Measurements from ENCODE around the gene B3GALT5. TPM values are rescaled to one million over a fixed set of nuclear protein-coding genes. Genes with fewer than 3 reads are reported as not detected.

The B3GALT5 gene
- total RNA-seq, 1 donor = 0.18 TPM

GRCh38 chr21:39616211-39616772 is 3.6 kb downstream of the B3GALT5 start:
- no peak overlapping the region for H3K4me3 ChIP-seq (ENCODE audit: low read depth, low read length)
- DNase-seq (ENCODE audit: low read depth) = no peak

GRCh38 chr21:39620856-39621255 is 8.1 kb downstream of the B3GALT5 start:
- DNase-seq (ENCODE audit: low read depth) = no peak
- no peak for TF ChIP-seq CTCF (IDR thresholded peaks at IDR 0.05; ENCODE audit: insufficient read depth, low read length)
- H3K4me3 ChIP-seq (ENCODE audit: low read depth, low read length) = no peak overlapping the region

More at GRCh38 chr21:39616211-39616772, 3.6 kb downstream of the B3GALT5 start:
- no peak for TF ChIP-seq CTCF (IDR thresholded peaks at IDR 0.05; ENCODE audit: insufficient read depth, low read length)

- no peak overlapping the region for H3K4me3 ChIP-seq (ENCODE audit: low read depth, low read length)
- no peak for TF ChIP-seq CTCF (IDR thresholded peaks at IDR 0.05; ENCODE audit: insufficient read depth, low read length)
- DNase-seq (ENCODE audit: low read depth) = no peak
Measured at GRCh38 chr21:39625211-39625895, 12.6 kb downstream of the B3GALT5 start.

- DNase-seq (ENCODE audit: low read depth) = no peak
Measured at GRCh38 chr21:39628385-39628784, 15.6 kb downstream of the B3GALT5 start.

GRCh38 chr21:39630191-39630591 is 17.5 kb downstream of the B3GALT5 start:
- H3K4me3 ChIP-seq (ENCODE audit: low read depth, low read length) = no peak overlapping the region
- TF ChIP-seq CTCF (IDR thresholded peaks at IDR 0.05; ENCODE audit: insufficient read depth, low read length) = no peak
- DNase-seq (ENCODE audit: low read depth) = peak; percentile 22

More at GRCh38 chr21:39628385-39628784, 15.6 kb downstream of the B3GALT5 start:
- H3K4me3 ChIP-seq (ENCODE audit: low read depth, low read length) = no peak overlapping the region
- TF ChIP-seq CTCF (IDR thresholded peaks at IDR 0.05; ENCODE audit: insufficient read depth, low read length) = no peak

GRCh38 chr21:39630827-39631226 is 18.1 kb downstream of the B3GALT5 start:
- peak; percentile 24 for DNase-seq (ENCODE audit: low read depth)
- H3K4me3 ChIP-seq (ENCODE audit: low read depth, low read length) = no peak overlapping the region
- no peak for TF ChIP-seq CTCF (IDR thresholded peaks at IDR 0.05; ENCODE audit: insufficient read depth, low read length)

Measured in fibroblast of the aortic adventitia (primary cell).